ENCODE results near the gene CIAO3. TPM values are rescaled to one million over a fixed set of nuclear protein-coding genes. Genes with fewer than 3 reads are reported as not detected.
A peak's percentile ranks its signal among the peaks of the same experiment; 100 is the strongest.

Gene CIAO3
- total RNA-seq, 1 experiment from 2014 or later = 32.8 TPM

GRCh38 chr16:772959-773358, 32.2 kb upstream of the CIAO3 start:
- Histone ChIP-seq H3K79me2 (ENCODE audit: insufficient read depth, low read length) (no peaks in the 10 kb centered on the region), H3K9me3 (ENCODE audit: control insufficient read depth in 1 of 2, insufficient read depth in 1 of 2, low read depth in 1 of 2, low read length in 2 of 2) (no peaks in the 10 kb centered on the region), H3K9ac (ENCODE audit: low read length) (no peak overlapping the region), H3K4me2 (ENCODE audit: low read length) (peak overlapping the region; percentile 74), H3K27me3 (ENCODE audit: insufficient read depth, low read length) (no peaks in the 10 kb centered on the region), H2AFZ (ENCODE audit: low read depth, low read length, poor library complexity, severe bottlenecking) (no peak overlapping the region), H3K9me2 (ENCODE audit: insufficient read depth) (no peaks in the 10 kb centered on the region), H3K27ac (ENCODE audit: low read depth, low read length) (peak overlapping the region; percentile 53), H4K20me1 (ENCODE audit: insufficient read depth) (no peaks in the 10 kb centered on the region), H3K4me1 (ENCODE audit: control insufficient read depth in 1 of 2, insufficient read depth in 2 of 2, low read length in 2 of 2) (peaks cover 30 to 45% of the 10 kb centered on the region in 2 experiments), H3K4me3 (replicated peaks in 1 of 2; ENCODE audit: low read depth in 1 of 2, low read length in 2 of 2) (no peak overlapping the region), H3K36me3 (ENCODE audit: control insufficient read depth in 1 of 2, insufficient read depth in 2 of 2, low read length in 2 of 2) (no peaks in the 10 kb centered on the region; a peak in 1 of 4 replicates)
- no peak for TF ChIP-seq ZFX (IDR thresholded peaks at IDR 0.05)
- TF ChIP-seq EZH2phosphoT487 (IDR thresholded peaks at IDR 0.05; ENCODE audit: borderline replicate concordance) = no peak
- TF ChIP-seq, protein P1, sequence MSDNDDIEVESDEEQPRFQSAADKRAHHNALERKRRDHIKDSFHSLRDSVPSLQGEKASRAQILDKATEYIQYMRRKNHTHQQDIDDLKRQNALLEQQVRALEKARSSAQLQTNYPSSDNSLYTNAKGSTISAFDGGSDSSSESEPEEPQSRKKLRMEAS (IDR thresholded peaks at IDR 0.05) = no peak
- TF ChIP-seq REST (IDR thresholded peaks at IDR 0.05; ENCODE audit: low read depth) = no peak
- TF ChIP-seq POLR2A (IDR thresholded peaks at IDR 0.05; ENCODE audit: borderline replicate concordance, extremely low read depth, insufficient read depth, insufficient read length) = no peak
- no peak for TF ChIP-seq SIN3A (IDR thresholded peaks at IDR 0.05; ENCODE audit: low read depth)
- TF ChIP-seq ELF1 (IDR thresholded peaks at IDR 0.05; ENCODE audit: borderline replicate concordance, low read depth) = no peak
- no peak for TF ChIP-seq POLR2AphosphoS5 (IDR thresholded peaks at IDR 0.05; ENCODE audit: low read depth, low read length)
- no peak for TF ChIP-seq EGR1 (IDR thresholded peaks at IDR 0.05; ENCODE audit: low read depth)
- DNase-seq (ENCODE audit: low read depth, low spot score) (no peak), ATAC-seq (peak; percentile 15)
- ChIA-PET RAD21 (ENCODE audit: low non-redundant PET in 1 of 2, low total read pairs in 2 of 2, uncharacterized antibody in 2 of 2, unreplicated experiment in 2 of 2) (interaction anchor here in 1 of 2 experiments (0.6 kb wide), 1 partner anchor 16 kb away, joined by 3 read pairs; no protein-coding TSS in a partner anchor), POLR2A (interaction anchor here (1.3 to 1.4 kb wide), 2 partner anchors 10 to 15 kb away, joined by 3 read pairs; partner anchors contain the start of genes CHTF18 and RPUSD1), CTCF (interaction anchor here (0.8 kb wide), 1 partner anchor 11 kb away, joined by 3 read pairs; no protein-coding TSS in a partner anchor)
- BruUV-seq (replicated peaks) = no TSS peak
- intact Hi-C loops (cut with micrococcal nuclease) = loop anchor here (1.0 kb wide), 1 partner anchor 12 kb away; no protein-coding TSS in a partner anchor
